ENCODE results near the gene GPBP1L1.
"Not testable (repeated sequence)": the region's sequence is repeated elsewhere in the genome, so short reads cannot be mapped to it uniquely, and the experiment has no call there.

The GPBP1L1 gene

DNA sequence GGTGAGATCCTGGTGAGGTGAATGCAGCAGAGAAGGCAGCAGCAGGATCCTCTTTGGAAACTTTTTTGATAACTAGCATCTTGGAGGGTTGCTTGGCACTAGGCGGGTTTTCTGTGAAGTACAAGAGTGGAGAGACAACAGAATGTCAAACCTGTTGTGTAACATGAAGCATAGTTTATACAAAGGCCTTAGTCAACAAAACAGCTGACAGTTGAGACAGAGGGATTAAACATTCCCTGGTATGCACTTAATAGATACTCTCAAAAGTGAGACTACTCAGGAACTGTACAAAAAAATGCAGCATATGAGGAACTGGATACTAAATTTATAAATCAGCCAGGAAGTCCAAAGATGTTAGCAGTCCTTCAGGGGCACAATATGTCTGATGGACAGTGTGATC, 46.0 kb downstream of the GPBP1L1 start:
- DNase-seq (ENCODE audit: low read depth in 3 of 3) = no peak

- no peak for DNase-seq (ENCODE audit: low read depth in 3 of 3)
Measured at GRCh38 chr1:45635211-45635610, 51.1 kb downstream of the GPBP1L1 start.

DNA sequence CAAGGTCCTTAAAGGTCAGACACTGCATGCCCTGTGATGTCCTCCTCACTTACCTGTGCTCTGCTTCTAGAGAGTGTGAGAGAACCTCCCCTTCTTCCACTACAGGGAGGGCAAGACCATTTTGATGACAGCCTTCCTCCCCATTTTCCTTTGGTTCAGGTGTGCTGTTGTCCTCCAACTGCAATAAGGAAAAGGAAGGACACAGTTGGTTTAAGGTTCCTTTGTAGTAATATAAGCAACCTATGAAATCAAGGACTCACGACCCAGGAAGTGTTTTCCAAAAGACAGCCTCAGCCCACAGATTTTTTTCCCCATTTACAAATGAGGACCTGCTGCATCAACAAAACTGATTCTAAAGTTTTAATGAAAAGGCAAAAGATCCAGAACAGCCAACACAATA, 55.9 kb downstream of the GPBP1L1 start:
- no peak for DNase-seq (ENCODE audit: low read depth in 3 of 3)

GRCh38 chr1:45629035-45629434, 57.3 kb downstream of the GPBP1L1 start:
- no peak for DNase-seq (ENCODE audit: low read depth in 3 of 3)

- DNase-seq (ENCODE audit: low read depth in 3 of 3) = no peak
Measured at GRCh38 chr1:45623972-45624371, 62.4 kb downstream of the GPBP1L1 start, which contains the start of gene CCDC17. Gene CCDC17, minus strand, starts transcription at chr1:45624054. Its CDS starts 145 bp downstream, at chr1:45623909.

DNA sequence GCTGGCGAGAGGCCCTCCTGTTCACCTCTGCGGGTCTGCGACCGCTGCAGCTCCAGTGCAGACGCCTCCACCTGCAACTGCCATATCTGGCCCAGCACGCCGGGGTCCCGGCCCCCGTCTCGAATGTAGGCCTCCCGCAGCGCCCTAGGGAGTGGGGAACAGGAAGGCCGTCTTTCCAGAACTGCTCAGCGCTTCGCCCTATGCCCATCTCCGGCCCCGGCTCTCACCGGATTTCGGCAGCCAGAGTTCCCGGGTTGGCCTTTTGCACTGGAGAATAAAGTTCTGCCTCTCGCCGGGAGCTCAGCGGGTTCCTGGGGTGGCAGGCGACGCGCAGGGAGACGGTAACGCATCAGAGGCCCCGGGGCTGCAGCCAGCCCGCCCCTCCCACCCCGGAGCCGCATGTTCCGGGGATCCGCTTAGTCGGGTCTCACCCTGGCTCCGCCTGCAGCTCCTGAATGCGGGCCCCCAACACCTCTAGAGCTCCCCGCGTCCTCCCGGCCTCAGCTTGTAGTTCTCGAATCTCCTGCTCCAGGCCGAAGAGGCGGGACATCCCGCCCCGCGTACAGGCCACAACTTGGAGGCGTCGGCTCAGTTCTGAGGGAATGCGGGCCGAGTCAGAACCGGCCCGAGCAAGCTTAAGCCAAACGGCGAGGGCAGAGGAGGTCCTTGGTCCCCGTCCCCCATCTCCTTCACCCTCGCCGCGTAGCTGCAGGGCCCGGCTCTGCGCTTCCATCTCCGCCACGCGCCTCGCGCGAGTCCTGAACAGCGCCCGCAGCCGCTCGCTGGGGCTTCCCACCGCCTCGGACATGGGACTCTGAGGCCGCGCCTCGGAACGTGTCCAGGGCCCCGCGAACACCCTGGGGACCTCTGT, 63.6 kb downstream of the GPBP1L1 start:
- no peak for DNase-seq (ENCODE audit: low read depth in 3 of 3)

DNA sequence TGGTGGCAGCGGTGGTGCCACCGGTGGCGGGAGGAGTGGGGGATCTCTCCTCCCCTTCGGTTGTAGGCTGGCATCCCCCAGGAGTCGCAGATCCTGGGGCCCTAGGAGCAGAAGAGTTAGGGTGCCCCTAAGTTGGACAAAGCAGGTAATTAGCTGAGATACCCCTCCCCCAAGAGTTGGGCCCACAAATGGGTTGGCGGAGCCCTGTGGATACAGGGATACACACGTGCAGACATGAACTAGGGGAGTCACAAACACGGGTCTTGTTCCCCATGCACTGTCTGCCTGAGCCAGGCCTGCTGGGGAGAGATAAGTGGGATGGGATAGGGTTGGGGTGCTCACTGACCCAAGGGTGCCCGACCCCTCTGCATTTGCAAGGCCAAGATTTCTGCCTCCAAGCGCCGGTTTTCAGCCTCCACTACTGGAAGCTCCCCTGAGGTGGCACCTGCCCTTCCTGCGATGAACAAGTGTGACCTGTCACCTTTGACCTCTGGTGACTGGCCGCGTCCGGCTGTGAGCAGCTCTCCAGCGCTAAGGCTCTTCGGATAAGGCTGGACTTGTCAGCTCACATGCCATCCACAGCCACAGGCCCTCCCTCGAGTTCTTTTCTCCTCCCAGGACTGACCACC, 64.3 kb downstream of the GPBP1L1 start:
- no peak for DNase-seq (ENCODE audit: low read depth in 3 of 3)

DNA sequence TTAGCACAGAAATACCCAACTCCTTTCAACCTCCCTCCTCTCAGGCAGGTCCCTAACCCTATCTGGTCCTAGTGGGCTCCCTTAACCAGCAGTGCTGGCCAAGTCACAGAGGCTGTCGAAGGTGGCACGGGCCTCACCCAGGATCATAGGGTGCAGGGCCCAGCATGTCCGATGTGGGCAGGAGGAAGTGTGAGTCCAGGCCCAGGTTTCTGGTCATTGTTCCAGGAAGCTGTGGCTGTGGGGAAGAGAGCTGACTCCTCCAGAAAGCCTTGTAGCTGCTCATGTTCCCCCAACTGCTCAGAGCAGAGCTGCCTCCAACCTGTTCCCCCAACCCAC, 64.9 kb downstream of the GPBP1L1 start:
- DNase-seq (ENCODE audit: low read depth in 3 of 3) = no peak

- no peak for DNase-seq (ENCODE audit: low read depth in 3 of 3)
Measured at GRCh38 chr1:45620588-45621500, 65.5 kb downstream of the GPBP1L1 start.

DNA sequence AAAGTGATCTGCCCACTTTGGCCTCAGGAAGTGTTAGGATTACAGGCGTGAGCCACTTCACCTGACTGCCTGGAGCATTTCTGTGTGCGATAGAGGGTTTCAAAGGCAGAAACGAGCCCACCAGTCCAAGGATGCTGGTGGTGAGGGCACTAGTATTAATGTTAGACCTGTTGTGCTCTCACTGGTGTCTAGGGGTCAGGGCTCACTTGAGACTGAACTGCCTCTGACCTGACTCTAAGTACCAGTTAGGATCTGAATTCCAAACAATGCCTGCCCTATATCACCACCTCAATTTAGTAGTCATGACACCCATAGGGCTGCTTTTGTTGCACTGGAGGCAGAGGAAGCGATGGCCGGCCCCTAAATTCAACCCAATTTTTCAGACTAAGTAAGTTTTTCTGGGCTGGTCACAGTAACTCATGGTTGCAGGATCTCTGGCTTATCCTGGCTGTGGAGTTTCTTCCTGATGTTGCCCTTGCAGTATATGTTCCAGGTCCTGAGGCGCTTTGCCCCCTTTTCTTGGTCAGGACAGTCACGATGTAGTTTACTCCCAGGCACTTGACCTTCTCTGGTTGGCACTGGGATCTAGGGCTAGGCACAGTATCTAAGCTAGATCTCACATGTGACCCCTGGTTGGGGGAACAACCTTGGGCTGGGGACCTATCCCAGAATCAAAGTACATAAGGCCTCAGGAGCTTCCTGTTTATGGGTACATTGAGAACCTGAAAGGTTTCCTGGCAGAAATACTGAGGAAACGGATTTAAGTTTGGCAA, 67.0 kb downstream of the GPBP1L1 start:
- no peak for DNase-seq (ENCODE audit: low read depth in 3 of 3)

DNA sequence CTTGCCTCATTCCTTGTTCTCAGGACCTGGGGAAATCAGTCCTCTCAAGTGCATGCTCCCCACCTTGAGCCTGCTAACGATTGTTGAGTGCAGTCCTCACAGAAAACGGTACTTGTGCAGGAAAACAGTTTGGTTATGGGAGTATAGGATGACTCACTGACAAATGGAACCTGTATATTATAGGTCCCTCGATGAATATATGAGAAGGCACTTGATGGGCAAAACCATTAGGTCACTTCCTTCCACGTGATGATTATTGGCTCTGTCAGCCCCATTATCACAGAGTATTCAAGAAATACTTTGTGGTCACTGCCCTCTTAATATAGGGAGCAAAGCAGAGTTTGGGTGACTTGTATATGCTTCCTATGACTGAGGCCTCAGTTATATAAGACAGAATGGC, 68.7 kb downstream of the GPBP1L1 start:
- no peak for DNase-seq (ENCODE audit: low read depth in 3 of 3)

GRCh38 chr1:45615885-45616284, 70.4 kb downstream of the GPBP1L1 start:
- DNase-seq (ENCODE audit: low read depth in 3 of 3) = no peak

- no peak for DNase-seq (ENCODE audit: low read depth in 3 of 3)
Measured at GRCh38 chr1:45612941-45613579, 73.3 kb downstream of the GPBP1L1 start.

GRCh38 chr1:45610589-45611226, 75.6 kb downstream of the GPBP1L1 start:
- no peak for DNase-seq (ENCODE audit: low read depth in 3 of 3)

DNA sequence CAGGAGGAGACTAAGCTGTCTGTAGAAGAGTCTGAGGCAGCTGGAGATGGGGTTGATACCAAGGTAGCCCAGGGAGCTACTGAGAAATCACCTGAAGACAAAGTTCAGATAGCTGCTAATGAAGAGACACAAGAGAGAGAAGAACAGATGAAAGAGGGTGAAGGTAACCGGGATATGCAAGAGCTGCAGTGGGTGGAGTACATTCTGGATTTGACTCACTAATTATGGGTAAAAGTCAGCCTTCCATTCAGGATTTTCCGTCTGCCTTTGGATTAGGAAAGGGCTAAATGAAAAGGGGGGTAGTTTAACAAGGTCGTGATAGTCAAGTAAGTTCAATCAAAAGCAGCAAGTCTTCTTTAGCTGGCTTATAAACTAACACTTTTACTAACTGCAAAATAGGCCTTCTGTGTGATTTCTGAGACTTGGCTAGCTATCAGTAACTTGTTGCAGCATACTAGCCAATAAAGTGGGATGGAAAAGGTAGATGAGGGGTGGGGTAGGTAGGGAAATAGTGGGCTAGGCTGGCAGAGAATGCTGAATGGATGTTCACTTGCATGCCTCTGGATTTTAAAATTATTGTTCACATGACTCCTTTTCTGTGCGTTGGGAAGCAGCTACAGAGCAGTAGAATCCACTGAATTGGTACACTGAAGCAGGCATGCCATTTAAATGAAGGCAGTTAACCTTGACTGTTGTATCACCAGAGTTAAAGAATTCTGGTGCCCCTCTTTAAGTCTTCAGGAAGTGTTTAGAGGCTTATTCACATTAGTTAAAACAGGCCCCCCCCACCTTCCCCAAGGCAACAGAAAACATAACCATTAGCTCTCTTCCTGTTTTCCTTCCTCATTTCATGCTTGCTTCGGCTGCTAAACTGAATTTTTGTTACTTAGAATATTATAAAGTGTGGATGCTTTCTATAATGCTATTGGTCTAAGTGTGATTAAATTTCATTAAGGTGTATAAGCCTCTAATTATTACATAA, 77.9 kb downstream of the GPBP1L1 start:
- DNase-seq (ENCODE audit: low read depth in 3 of 3) = no peak

DNA sequence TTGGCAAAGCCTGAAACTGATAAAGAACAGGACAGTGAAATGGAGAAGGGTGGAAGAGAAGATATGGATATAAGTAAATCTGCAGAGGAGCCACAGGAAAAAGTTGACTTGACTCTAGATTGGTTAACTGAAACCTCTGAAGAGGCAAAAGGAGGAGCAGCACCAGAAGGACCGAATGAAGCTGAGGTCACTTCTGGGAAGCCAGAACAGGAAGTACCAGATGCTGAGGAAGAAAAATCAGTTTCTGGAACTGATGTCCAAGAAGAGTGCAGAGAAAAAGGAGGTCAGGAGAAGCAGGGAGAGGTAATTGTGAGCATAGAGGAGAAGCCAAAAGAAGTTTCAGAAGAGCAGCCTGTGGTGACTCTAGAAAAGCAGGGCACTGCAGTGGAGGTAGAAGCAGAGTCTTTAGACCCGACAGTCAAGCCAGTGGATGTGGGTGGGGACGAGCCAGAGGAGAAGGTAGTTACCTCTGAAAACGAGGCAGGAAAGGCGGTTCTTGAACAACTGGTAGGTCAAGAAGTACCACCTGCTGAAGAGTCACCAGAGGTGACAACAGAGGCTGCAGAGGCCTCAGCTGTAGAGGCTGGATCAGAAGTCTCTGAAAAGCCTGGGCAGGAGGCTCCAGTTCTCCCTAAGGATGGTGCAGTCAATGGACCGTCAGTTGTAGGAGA, 78.8 kb downstream of the GPBP1L1 start:
- no peak for DNase-seq (ENCODE audit: low read depth in 3 of 3)

- DNase-seq (ENCODE audit: low read depth in 3 of 3) = no peak
Measured at GRCh38 chr1:45604239-45604638, 82.1 kb downstream of the GPBP1L1 start.

GRCh38 chr1:45596765-45597164, 89.6 kb downstream of the GPBP1L1 start:
- DNase-seq (ENCODE audit: low read depth in 3 of 3) = not testable (repeated sequence)

DNA sequence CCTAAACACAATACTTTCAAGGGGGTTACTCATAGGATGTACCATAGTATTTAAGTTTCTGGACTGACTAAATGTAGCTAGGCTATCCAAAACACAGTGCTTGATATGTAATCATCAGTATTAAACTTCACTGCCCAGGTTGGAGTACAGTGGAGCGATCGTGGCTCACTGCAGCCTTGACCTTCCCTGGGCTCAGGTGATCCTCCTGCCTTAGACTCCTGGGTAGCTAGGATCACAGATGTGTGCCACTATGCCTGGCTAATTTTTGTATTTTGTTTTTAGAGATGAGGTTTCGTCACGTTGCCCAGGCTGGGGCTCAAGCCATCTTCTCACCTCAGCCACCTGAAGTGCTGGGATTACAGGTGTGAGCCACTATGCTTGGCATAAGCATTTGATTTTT, 91.9 kb downstream of the GPBP1L1 start:
- no peak for DNase-seq (ENCODE audit: low read depth in 3 of 3)

Data from stimulated activated CD4-positive, alpha-beta T cell treated with anti-CD3 and anti-CD28 coated beads, TNF-alpha, amount 100 ng/mL, for 24 hours (primary cell).